Islet precursor cell (in vitro differentiated cells): ENCODE measurements around the gene KCNJ13.

Experiments
- DNase-seq: peaks from one replicate; pipeline ENCODE4 v3.0.0-alpha.2; 2018

KCNJ13 gene

GRCh38 chr2:232776435-232776834 is at the start of gene KCNJ13:
TSS of gene KCNJ13 (minus strand) at chr2:232776565. CDS start at chr2:232771362, 5,203 bp downstream.
- peak; percentile 86 for DNase-seq

GRCh38 chr2:232817756-232818155 is 41.4 kb upstream of the KCNJ13 start:
- DNase-seq, result no peak

DNA sequence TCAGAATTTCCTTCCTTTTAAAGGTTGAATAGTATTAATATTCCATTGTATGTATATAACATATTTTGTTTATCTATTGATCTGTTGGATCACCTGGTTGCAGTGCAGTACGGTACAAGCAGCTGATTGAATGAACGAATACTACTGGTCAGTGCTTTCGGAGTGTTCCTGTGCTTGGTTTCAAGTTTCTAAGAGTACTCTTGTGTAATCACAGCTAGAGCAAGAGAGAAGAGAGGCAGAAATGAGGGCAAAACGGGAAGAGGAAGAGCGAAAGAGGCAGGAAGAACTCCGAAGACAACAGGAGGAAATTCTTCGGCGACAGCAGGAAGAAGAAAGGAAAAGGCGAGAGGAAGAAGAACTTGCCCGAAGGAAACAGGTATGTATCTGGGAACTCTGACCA is 40.3 kb upstream of the KCNJ13 start:
- DNase-seq, result no peak

GRCh38 chr2:232815569-232815968 is 39.2 kb upstream of the KCNJ13 start:
- no peak for DNase-seq

GRCh38 chr2:232810444-232810843 is 34.1 kb upstream of the KCNJ13 start:
- DNase-seq, result no peak

- no peak for DNase-seq
Observed at GRCh38 chr2:232809349-232810124, 33.2 kb upstream of the KCNJ13 start.

GRCh38 chr2:232802091-232802490 is 25.7 kb upstream of the KCNJ13 start:
- no peak for DNase-seq

DNA sequence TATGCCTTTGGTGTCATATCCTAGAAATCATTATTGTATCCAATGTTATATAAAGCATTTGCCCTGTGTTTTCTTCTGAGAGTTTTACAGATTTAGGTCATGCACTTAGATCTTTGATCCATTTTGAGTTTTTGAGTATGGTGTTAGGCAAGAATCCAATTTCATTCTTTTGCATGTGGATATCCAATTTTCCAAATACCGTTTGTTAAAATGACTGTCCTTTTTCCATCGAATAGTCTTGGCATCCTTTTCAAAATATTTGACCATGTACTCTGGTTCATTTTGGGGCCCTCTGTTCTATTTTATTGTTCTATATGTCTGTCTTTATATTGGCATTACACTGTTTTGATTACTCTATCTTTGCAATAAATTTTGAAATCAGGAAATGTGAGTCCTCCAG is 23.8 kb upstream of the KCNJ13 start:
- no peak for DNase-seq

DNA sequence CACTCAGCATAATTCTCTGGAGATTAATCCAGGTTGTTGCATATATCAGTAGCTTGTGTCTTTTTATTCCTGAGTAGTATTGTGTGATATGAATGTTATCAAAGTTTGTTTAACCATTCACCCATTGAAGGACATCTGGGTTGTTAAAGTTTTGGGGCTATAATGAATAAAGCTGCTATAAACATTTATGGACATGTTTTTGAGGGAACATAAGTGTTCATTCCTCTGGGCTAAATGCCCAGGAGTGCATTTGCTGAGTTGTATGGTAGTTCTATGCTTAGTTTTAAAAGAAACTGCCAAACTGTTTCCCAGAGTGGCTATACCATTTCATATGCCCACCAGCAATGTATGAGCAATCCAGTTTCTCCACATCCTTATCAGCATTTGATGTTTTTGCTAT is 21.8 kb upstream of the KCNJ13 start:
- DNase-seq, result no peak

DNA sequence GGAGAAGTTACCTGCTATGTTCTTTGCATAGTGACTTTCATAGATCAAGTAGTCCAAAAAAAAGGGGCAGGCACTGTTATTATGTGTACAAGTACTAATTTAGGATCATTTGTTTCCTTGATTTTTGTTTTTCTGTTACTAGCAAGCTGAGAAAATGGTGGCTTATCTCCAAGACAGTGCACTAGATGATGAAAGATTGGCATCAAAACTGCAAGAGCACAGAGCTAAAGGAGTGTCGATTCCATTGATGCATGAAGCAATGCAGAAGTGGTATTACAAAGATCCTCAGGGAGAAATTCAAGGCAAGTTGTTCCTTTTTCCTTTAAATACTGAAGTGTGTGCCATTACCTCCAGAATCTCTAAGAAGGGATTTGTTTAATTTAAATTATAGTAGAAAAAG is 19.6 kb upstream of the KCNJ13 start:
- no peak for DNase-seq

- DNase-seq, result no peak
Observed at GRCh38 chr2:232794981-232795380, 18.6 kb upstream of the KCNJ13 start.

GRCh38 chr2:232793271-232793670 is 16.9 kb upstream of the KCNJ13 start:
- DNase-seq, result no peak

DNA sequence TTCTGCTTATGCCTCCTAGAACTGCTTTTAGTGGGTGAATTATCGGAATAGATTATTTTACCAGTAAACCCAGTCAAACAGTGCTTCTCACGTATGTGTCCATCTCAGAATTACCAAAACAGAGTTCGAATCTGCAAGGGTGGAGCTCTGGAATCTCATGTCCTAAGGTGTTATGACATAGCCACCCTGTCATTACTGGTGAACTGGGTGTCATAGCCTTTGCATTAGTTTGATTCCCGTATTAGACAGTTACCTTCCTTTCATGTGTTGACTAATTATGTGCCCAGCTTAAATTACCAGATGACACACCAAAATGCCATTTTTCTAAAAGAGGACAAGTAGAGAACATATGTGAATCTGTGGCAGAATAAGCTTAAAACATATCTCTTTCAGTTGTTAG is 15.2 kb upstream of the KCNJ13 start:
- no peak for DNase-seq

- DNase-seq, result no peak
Observed at GRCh38 chr2:232789082-232789481, 12.7 kb upstream of the KCNJ13 start.

DNA sequence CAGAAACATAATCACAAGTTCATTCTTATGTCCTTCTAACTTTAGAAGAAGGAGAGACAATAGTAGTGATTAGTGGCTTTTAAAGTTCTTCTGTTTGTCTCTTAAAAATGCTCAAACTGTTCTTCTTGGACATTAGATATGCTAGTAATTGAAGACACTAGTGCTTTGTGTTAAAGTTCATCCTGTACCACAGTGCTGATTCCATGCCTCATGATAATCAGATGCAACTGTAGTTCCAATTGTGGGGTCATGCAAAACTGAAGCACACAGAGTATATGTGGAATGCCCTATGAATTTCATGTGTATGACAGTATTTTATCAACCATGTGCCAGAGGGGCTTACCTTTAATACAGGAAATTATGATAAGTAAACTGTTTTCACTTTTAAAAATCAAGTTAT is 11.4 kb upstream of the KCNJ13 start:
- DNase-seq, result no peak

DNA sequence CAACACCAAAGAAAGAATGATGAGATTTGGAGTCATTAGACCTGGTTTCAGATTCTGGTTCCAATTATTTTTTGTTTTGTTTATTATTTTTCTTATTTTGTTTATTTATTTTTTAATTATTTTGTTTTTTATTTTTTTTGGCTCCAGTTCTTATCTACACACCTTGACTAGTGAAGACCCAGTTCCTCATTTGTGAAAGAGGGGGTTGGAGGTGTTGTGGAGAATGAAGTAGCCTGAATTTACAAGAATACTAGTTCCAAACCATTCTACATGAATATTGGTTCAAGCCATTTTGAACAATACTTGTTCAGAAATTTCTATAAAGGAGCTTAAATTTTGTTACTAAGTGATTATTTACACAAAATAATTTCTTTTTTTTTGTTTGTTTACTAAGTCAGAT is 6.9 kb upstream of the KCNJ13 start:
- no peak for DNase-seq

- DNase-seq, result no peak
Observed at GRCh38 chr2:232781765-232782164, 5.4 kb upstream of the KCNJ13 start.

- no peak for DNase-seq
Observed at GRCh38 chr2:232779934-232780333, 3.6 kb upstream of the KCNJ13 start.

- peak; percentile 60 for DNase-seq
Observed at GRCh38 chr2:232779465-232779864, 3.1 kb upstream of the KCNJ13 start.

GRCh38 chr2:232777276-232777675 is 911 bp upstream of the KCNJ13 start:
- DNase-seq, result no peak

DNA sequence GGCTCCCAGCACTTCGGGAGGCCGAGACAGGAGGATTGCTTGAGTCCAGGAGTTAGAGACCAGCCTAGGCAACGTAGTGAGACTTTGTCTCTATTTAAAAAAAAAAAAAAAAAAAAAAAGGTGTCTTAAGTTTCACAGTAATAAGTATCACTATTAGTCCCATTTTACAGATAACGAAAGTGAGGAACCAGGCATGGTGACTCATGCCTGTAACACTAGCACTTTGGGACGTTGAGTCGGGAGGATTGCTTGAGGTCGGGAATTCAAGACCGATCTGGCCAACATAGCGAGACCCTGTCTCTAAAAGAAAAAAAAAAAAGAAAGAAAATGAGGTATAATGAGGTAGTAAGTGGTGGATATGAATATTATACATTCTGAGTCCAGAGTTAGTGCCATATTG is 2.5 kb downstream of the KCNJ13 start:
- DNase-seq, result no peak

DNA sequence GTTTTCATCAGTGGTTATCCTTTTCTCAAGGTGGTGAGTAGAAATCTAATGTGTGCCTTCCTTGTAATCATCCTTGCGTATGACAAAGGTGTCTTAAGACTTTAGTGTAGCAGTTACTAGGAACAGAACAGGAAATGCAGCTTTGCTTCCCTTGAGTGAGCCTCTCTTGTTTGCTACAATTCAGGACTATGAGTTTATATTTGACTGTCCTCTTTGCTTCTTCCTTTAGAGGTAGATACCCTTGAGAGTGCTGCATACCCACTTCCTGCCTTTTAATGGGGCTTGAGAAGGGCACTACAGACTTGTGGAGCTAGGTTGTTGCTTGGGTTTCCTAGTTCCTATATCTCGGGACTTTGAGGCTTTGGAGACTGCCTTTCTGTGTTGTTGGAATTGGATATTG is 3.8 kb downstream of the KCNJ13 start:
- DNase-seq, result no peak

DNA sequence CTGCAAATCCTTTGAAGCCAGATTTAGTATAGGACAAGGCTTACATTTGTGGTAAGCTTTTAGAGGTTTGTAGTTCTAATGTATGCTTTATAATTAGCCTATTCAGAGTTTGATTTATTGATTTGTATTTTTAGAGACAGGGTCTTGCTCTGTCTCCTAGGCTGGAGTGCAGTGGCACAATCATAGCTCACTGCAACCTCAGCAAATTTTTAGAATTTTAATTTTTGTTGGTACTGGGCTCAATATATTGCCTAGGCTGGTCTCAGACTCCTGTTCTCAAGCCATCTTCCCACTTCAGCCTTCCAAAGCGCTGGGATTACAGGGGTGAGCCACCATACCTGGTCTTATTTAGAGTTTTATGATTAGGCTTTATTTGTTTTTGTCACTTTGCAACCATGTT is 4.5 kb downstream of the KCNJ13 start:
- no peak for DNase-seq

- DNase-seq, result no peak
Observed at GRCh38 chr2:232770207-232770606, 6.2 kb downstream of the KCNJ13 start.

- DNase-seq, result no peak
Observed at GRCh38 chr2:232767866-232768265, 8.5 kb downstream of the KCNJ13 start.
